Upper lobe of right lung (tissue), 1 donor: ENCODE results near the gene SH3BP2. TPM values are rescaled to one million over a fixed set of nuclear protein-coding genes. Genes with fewer than 3 reads are reported as not detected.

Experiments
- ATAC-seq: fragments of 200-7000 bp; cut with Tn5 transposase; one replicate; pipeline ENCODE4 v1.9.1; 2020; ENCODE audit warnings: mild to moderate bottlenecking, moderate library complexity
- DNase-seq: peaks from one replicate; pipeline ENCODE4 v3.0.0-alpha.2; 2020
- H3K27ac ChIP-seq: fragments of 200-600 bp; one replicate; pipeline ENCODE4 v1.8.0; 2022
- H3K27me3 ChIP-seq: fragments of 200-600 bp; one replicate; pipeline ENCODE4 v1.8.0; 2022; ENCODE audit warnings: mild to moderate bottlenecking
- H3K36me3 ChIP-seq: fragments of 200-600 bp; one replicate; pipeline ENCODE4 v1.8.0; 2022
- H3K4me1 ChIP-seq: fragments of 200-600 bp; one replicate; pipeline ENCODE4 v1.8.0; 2022
- H3K4me3 ChIP-seq: fragments of 200-600 bp; one replicate; pipeline ENCODE4 v1.8.0; 2022; ENCODE audit warnings: mild to moderate bottlenecking
- H3K9me3 ChIP-seq: fragments of 200-600 bp; one replicate; pipeline ENCODE4 v1.8.0; 2022
- CTCF ChIP-seq: fragments of 200-600 bp; IDR thresholded peaks from one replicate; pipeline ENCODE4 v1.8.0; 2022; ENCODE audit warnings: antibody characterized with exemption
- intact Hi-C: fragments of 100-400 bp; cut with DNase I; formaldehyde crosslinking; loops from one replicate; pipeline ENCODE4 v1.11.0; 2022
- long read RNA-seq: library from polyadenylated mRNA; unstranded; transcript quantifications from one replicate; pipeline ENCODE4 v2.0.0, GENCODE V29; 2021
- total RNA-seq: library from RNA; stranded (reverse); fragmentation: NEBNext Ultra II Directional; extraction: Animal tissue kit (Norgen Biotek cat#: 25700); gene quantifications from one replicate; pipeline ENCODE4 v1.2.1, GENCODE V29; 2021
- donor health status: DM: no; HTN: yes; CAD: no; lungs with severe emphysema.

Gene SH3BP2, protein sequence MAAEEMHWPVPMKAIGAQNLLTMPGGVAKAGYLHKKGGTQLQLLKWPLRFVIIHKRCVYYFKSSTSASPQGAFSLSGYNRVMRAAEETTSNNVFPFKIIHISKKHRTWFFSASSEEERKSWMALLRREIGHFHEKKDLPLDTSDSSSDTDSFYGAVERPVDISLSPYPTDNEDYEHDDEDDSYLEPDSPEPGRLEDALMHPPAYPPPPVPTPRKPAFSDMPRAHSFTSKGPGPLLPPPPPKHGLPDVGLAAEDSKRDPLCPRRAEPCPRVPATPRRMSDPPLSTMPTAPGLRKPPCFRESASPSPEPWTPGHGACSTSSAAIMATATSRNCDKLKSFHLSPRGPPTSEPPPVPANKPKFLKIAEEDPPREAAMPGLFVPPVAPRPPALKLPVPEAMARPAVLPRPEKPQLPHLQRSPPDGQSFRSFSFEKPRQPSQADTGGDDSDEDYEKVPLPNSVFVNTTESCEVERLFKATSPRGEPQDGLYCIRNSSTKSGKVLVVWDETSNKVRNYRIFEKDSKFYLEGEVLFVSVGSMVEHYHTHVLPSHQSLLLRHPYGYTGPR
- 99.0 TPM for total RNA-seq
- long read RNA-seq, full-length matches to known transcripts = 10 of 91 reads
- long read RNA-seq, partial matches to known transcripts = 59 of 91 reads
- long read RNA-seq, other reads (novel, unspliced or antisense) = 22 of 91 reads

DNA sequence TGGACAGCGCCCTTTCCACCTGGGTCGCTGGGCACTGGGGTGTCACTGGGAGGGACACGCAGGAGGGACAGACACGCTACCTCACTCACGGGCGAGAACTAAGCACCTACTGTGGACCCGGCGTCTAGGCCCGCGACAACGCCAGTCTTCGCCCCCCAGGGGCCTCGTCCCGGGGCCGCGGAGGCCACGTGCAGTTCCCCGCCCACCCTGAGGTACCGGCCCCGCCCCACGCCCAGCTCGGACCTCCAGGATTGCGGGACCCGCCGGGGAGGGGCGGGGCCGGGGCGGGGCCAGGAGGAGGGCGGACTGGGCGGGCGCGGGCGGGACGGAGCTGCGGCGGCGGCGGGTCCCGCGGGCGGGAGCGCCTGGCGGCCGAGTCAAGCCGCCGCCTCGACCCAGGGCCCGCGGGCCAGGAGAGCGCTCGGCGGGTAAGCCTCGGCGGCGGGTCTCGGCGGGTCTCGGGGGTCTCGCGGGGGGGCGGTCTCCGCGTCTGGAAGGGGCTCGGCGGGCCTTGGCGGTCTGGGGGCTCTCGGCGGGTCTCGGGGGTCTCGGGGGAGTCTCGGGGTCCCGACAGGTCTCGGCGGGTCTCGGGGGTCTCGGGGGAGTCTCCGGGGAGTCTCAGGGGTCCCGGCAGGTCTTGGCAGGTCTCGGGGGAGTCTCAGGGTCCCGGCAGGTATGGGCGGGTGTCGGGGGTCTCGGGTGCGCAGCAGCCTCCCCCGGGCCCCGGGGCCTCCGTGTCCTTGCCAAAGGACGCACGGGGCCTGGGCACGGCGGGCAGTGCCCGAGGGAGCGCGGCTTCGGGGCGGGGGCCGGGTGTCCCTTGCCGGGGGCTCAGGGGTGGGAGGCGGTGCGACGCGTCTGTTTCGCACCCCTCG is at the start of gene SH3BP2:
Gene SH3BP2 (plus strand): TSS at position 375 of the 875 bp plus-strand sequence. CDS start 27,533 bp downstream, outside the sequence.
- H3K27me3 ChIP-seq = no peaks in the 10 kb centered on the region
- DNase-seq (peak; percentile 93), ATAC-seq (peak; percentile 81)
- H3K4me1 ChIP-seq = peaks cover 59% of the 10 kb centered on the region
- H3K9me3 ChIP-seq = no peaks in the 10 kb centered on the region
- no peak for TF ChIP-seq CTCF
- peak within 1 kb of the TSS; percentile 87 for H3K27ac ChIP-seq
- no peaks in the 10 kb centered on the region for H3K36me3 ChIP-seq
- intact Hi-C loops = no loop called here
- peak within 1 kb of the TSS; percentile 75 for H3K4me3 ChIP-seq

- DNase-seq (no peak), ATAC-seq (peak; percentile 8)
- Histone ChIP-seq H3K27ac (no peak overlapping the region), H3K4me1 (peaks cover 19% of the 10 kb centered on the region), H3K27me3 (no peaks in the 10 kb centered on the region), H3K9me3 (no peaks in the 10 kb centered on the region), H3K4me3 (no peak overlapping the region), H3K36me3 (peaks cover 55% of the 10 kb centered on the region)
- intact Hi-C loops = no loop called here
- TF ChIP-seq CTCF = no peak
Observed at GRCh38 chr4:2743518-2744445, 49.1 kb upstream of the SH3BP2 start.

DNA sequence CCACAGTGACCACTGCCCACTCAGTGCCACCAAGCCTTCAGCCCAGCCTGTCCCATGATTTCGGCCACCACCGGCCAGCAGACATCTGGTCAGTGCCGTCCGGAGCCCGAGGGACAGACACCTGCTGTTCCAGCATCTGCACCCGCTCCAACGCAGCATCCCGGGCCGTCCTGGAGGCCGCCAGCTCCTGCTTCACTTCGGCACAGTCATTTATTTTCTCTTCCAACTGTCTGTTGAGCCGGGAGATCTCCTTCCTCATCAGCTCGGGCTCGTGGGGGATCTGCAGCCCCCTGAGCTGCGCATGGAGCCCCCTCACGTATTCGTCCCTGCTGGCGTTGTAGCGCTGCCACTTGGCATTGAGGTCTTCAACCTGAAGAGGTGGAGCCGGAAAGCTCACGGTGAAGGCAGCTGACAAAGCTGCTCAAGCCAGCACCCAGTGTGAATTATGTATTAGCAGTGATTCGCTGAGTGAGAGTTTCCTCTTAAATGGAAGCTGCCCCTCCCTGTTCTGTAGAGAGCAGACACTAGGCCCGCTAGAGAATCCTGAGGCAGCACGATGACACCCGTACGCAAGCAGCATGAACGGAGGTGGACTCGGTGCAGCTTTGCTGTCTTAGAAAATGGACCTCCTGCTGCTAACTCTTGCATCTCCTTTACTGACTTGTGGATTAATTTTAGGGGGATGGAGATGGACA is 48.2 kb upstream of the SH3BP2 start:
- intact Hi-C loops = no loop called here
- ATAC-seq (no peak), DNase-seq (no peak)
- Histone ChIP-seq H3K4me1 (peaks cover 19% of the 10 kb centered on the region), H3K27me3 (no peaks in the 10 kb centered on the region), H3K9me3 (no peaks in the 10 kb centered on the region), H3K27ac (no peak overlapping the region), H3K36me3 (peaks cover 55% of the 10 kb centered on the region), H3K4me3 (no peak overlapping the region)
- no peak for TF ChIP-seq CTCF

DNA sequence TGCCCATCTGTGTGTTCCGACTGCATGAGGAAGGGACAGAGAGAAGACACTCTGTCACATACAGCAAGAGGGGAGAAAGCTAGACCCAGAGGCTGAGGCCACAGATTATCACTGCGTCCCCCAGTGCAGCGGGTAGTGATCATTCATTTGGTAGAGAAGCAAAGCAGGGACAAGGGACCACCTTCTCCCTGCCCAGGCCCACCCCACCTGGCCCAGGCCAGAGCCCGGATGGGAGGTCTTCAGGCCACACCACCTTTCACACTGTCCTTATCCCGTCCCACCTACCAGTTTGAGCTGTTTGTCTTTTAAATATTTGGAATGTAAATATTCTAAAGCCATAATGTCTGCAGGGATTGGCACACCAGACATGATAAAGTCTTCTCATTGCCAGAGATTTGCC is 47.4 kb upstream of the SH3BP2 start:
- H3K4me3 ChIP-seq = no peak overlapping the region
- intact Hi-C loops = no loop called here
- H3K9me3 ChIP-seq = no peaks in the 10 kb centered on the region
- H3K27ac ChIP-seq = no peak overlapping the region
- H3K4me1 ChIP-seq = peaks cover 19% of the 10 kb centered on the region
- H3K27me3 ChIP-seq = no peaks in the 10 kb centered on the region
- TF ChIP-seq CTCF = no peak
- DNase-seq = no peak
- ATAC-seq = no peak
- H3K36me3 ChIP-seq = peaks cover 55% of the 10 kb centered on the region
